GDM1 (cell line): Measurements from ENCODE around the gene EFTUD2.
A peak's percentile ranks its signal among the peaks of the same experiment; 100 is the strongest.

Experiments used
- DNase-seq: peaks from one replicate; lab custom pipeline; 2025; lab: John Stamatoyannopoulos, UW

The EFTUD2 gene

DNA sequence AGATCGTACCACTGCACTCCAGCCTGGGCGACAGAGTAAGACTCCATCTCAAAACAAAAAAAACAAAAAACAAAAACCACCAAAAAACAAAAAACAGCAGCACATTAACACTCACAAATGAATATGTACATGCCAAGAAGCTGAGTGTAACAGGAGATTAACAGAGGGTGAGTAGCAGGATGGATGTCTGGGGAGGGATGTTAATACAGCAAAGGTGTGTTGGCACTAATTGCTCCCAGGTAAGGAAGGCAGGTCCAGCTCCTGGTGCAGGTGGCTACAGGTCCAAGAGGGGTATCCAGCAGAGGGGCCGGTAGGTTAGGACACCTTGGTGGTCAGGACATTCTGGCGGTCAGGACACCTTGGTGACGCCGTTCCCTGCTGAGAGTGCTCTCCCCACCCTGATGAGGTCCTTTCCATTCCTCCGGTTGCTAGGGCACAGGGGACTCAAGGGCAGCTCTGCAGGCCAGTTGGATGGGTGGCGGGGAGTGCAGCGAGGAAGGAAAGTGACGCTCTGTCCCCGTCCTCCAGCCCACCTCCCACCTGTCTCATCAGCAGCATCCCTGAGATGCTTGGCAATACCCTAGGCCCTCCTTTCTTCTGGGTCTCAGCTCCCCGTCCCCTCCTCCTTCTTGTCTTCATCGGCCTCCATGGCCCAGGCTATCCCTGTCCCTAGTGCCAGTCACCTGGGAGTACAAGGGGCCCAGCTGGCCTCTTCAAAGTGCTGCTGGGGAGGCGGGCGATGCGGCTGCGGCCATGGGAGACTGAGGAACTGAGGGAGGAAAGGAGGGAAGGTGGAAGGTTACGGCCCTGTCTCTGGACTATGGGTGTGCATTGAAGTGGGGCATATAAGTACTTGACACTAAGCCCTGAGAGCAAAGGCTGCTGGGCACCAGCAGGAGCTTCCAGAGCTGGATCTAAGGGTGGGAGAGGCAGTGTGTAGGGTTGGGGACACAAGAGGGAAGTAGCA is 26.8 kb upstream of the EFTUD2 start:
- DNase-seq, result no peak

DNA sequence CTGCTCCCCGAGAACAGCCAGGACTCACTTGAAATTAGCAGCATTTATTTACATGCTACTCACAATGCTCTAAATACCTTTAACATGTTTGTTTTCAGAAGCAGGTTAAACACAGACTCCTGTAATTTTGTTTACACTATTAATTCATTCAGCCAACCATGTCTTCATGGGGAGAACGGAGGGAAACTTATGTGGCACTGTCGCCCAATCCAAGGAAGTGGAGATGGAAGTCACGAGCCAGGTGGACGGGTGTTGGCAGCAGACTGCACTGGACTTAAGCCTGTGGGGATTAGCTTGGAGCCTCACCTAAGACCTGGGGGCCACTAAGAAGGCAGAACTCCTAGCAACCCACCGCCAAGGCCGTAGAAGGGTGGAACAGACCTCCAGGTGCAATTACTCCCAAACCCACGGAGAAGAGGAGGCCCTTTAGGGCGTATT is 24.9 kb upstream of the EFTUD2 start:
- no peak for DNase-seq

DNA sequence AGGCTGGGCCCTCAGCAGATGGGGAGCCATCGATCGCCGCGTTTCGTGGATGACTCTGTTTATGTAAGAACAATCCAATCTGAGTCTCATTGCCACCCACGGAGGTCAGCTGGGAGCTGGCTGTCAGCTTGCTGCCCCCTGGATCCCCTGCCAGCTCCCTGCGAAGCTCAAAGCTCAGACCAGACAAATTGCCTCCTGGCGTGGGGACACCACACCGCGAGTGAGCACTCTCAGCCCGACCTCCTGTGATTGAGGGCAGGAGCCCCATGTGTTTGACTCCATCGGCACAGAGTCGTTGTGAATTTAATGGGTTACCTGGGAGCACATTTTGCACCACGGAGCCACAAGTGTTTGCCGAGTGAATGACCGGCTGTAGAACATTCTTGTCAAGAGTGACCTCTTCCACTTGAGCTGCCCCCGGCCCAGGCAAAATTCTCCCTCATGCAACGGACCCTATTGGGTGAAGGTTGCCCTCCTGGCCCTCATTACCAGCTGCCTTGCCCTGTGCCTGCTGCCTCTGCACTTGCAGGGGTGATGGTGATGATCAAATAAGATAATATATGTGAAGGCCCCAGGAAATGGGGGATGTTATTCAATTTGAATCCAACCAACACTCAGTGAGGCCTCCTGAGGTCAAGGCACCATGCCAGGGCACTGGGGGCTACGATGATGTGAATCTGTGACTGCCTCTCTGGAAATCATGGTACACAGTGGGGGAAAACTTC is 23.7 kb upstream of the EFTUD2 start:
- DNase-seq, result no peak

DNA sequence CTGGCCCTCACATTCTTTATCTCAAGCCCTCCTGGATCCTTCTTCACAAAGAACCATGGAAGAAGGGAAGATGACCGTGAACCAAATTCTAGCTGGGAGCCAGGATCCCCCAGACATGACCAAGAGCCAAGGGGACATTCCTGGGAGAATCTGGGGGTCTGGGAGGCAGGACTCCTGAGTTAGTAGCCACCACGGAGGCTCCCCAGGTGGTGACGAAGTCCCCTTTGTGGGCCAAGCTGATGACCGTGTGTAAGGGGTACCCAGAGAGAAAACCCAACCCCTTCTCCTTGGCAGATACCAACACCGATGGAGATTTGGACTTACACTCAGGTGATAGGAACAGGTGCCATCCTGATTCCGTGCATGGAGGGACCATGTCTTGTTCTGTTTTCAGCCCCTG is 22.9 kb upstream of the EFTUD2 start:
- DNase-seq, result no peak

DNA sequence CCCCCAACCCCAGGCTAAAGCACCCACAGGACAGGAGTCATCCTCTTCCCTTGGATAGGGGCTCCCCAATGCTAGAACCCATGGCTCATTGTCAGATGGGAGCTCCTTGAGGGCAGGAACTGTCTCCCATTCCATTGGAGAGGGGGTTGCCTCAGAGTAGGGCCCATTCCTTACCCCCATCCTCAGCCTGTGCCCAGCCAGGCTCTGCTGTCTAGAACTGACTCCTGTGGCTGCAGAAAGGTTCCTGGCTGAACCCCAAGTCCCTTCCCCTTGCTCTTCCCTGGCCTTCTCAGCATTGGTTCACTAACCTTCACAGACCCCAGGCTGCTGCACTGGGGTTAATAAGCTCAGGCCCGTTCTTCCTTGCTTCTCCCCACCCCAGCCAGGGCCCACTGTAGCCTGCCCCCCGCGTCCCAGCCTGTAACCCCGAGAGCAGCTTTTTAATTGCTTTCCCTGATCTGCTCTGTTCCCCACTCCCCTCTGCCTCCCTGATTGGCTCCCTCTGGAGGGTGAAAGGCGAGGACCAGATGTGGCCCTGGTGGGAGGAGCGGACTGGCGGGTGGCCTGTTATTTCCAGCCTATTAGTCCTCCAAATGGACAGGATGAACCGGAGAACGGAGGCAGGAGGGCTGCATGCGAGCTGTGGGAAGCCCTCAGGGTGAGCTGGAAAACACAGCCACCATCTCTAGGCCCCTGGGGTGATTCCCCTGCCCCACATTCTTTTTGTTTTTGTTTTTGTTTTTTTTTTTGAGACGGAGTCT is 22.1 kb upstream of the EFTUD2 start:
- no peak for DNase-seq

DNA sequence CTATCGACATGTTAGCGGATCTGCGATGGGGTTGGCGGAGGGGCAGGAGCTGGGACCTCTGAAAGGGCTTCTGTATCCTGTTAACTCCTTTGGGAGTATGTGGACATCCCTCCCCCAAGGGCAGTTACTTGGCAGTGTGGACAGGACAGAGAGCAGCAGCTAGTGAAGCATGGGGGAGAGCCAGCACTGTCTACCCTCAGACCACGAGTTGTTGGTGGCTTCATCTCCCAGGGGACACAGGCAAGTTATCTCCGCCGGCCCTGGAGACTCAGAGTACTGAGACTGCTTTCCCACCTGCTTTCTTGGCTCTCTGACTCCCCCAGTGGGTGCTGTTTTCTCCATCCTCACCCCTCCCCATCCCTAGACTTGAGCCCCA is 21.3 kb upstream of the EFTUD2 start:
- no peak for DNase-seq

DNA sequence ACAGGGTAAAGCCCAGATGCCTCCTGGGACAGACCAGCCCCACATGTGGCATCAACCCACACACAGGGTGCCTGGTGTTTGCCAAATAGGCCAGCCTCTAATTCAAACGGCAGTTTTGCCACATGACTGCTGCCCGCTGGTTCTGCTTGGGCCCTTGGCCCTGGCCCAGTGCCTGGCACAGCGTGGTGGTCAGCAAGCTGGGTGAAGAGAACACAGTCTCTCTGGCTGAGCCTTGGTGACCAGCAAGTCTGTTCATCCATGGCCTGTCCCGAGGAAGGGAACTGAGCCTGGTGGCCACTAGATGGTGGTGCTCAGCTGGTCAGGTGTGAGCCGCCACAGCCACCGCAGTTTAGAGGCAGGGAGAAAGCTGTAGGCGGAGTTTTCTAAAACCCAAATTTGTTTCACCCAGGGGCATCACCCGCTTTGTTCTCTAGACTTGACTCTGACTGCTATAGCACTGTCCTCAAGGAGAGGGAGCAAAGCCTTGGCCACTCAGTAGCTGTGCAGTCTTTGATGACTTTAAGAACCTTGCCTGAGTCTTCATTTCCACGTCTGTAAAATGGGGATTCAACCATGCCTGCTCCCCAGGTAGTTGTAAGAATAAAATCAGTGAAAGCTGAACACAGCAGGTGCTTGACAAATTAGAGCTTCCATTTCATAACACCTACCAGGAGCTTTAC is 20.8 kb upstream of the EFTUD2 start:
- peak; percentile 41 for DNase-seq

DNA sequence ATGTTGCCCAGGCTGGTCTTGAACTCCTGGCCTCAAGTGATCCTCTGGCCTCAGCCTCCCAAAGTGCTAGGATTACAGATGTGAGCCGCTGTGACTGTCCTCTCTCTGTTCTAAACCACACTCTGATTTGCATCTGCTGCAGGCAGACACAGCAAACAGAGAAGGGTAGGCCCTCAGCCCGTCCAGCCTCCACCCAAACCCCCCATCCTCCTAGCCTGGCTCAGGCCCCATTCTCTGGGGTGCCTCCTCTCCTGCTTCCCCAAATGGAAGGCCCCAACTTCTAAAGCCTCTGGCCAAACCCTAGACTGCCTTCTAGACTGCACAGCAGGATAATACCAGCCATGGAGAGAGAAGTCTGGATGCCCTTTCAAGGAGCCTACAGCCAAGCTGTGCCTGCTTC is 20.2 kb upstream of the EFTUD2 start:
- no peak for DNase-seq

DNA sequence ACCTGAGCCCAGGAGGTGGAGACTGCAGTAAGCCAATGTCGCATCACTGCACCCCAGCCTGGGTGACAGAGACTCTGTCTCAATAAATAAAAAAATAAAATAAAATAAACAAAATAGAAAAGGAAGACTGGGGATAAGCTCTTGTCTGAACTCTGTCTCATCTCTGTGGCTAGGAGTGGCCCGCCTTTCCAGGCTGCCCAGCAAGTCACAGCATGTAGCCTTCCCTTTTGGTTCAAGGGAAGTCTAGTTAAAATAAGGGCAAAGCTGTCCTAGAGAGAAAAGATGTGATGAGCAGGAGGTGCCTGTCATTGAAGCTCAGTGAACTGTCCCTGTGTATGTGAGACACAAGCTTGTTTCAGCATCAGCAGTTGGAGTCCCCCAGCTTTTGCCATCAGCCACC is 18.8 kb upstream of the EFTUD2 start:
- no peak for DNase-seq

DNA sequence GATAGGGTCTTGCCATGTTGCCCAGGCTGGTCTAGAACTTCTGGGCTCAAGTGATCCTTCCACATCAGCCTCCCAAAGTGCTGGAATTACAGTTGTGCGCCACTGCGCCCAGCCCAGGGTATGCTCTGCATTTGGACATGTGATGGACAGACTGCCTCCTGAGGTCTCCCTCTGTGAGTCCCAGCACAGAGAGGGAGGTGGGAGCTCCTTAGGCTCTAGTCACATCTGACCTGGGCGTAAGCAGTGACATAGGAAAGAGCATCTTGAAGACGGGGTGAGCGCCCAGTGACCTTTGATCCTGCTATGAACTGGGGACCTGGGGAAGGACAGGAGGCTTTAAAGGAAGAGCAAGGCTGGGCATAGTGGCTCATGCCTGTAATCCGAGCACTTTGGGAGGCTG is 18.2 kb upstream of the EFTUD2 start:
- no peak for DNase-seq

DNA sequence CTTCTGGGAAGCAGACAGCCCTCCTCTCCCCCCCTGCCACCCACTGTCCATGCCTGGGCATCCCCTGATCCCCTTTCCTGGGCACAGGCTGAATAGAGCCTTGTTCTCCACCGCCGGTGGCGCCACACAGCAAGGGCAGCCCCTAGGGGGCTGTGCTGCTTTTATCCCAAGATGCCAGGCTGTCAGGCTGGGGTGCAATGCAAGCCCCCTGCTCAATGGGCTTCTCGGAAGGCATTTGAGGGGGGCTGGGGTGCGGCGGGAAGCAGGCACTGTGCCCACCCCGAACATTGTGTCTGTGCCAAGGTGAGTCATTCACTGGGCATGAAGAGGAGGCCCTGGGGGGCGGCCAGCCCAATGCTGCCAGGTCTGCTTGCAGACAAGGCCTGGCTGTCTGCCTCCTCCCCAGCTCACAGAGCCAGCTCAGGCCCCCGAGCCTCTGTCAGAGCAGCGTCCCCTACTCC is 17.6 kb upstream of the EFTUD2 start:
- no peak for DNase-seq

DNA sequence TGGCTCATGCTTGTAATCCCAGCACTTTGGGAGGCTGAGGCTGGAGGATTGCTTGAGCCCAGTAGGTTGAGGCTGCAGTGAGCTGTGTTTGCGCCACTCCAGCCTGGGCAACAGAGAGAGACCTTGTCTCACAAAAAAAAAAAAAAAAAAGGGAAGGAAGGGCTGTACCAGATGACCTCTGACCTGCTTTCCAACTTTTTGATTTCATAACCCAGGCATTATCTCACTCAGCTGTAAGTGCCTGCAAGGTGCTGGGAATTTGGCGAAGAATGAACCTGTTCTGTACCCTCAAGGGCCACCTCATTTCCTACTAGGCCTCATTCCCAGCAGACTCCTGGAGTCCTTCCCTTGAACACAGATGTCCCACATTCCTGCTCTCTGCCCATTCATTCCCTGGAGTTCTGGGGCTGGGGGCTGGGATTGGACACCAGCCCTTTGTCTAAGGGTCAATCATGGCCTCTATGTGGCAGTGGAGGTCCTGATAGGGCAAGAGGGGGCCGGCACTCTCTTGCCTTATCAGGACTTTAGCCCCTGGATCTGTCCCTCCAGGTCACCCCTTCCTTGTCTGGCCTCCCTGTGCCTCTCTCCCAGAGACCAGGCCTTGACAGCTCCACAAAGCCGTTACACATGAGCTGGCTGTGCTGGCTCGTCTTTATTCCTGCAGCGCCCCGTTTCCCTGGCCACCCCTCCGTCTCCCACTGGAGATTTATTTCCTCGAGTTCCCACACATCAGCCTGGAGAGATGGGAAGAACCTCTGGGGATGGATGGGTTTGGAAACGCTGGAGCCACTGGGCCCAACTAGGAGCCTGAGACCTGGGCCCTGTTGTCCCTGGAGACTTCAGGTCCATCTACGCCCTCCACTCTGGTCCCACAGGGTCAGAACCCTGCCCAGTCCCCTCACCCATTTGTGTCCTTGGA is 16.9 kb upstream of the EFTUD2 start:
- no peak for DNase-seq

DNA sequence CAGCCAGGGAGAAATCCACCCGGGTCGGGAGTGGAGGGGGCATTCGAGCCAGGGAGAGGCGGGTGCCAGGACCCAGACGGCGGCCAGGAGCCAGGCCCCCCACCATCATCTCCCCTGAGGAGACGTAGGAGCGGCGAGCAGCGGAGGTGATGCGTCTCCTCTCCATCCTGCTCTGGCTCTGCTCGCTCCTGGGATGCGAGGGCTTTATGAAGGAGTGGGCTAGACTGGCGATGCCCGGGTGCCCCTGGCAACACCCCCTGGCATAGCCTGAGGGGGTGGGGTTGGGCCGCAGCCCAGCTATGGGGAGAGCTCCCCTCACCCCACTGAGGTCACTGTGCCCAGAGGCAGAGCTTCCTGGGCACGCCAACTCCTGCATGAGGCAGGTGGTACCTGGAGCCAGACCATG is 16.1 kb upstream of the EFTUD2 start, which contains the start of gene GFAP:
Gene GFAP (minus strand): TSS at position 180 of the 406 bp plus-strand sequence. CDS start 14 bp downstream, at position 166.
- DNase-seq, result no peak

DNA sequence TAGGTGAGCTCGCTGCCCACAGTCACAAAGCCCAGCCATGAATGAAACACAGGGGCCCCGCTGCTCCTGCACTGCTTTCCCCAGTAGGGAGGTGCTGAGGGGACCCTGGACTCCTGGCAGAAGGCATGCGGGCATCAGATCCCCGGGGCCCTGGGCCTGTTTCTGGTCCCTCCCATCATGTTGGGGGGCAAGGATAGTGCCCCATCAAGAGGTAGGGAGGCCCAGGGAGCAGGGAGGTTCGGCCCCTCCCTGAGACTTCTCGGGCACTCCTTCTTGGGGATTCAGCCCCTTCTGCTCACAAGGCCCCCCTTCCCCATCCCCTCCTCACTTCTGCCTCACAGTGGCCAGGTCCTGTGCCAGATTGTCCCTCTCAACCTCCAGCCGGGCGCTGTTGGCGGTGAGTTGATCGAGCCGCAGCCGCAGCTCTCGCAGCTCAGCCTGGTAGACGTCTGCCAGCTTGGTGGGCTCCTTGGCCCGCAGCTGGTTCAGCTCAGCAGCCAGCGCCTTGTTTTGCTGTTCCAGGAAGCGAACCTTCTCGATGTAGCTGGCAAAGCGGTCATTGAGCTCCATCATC is 15.5 kb upstream of the EFTUD2 start:
- no peak for DNase-seq

DNA sequence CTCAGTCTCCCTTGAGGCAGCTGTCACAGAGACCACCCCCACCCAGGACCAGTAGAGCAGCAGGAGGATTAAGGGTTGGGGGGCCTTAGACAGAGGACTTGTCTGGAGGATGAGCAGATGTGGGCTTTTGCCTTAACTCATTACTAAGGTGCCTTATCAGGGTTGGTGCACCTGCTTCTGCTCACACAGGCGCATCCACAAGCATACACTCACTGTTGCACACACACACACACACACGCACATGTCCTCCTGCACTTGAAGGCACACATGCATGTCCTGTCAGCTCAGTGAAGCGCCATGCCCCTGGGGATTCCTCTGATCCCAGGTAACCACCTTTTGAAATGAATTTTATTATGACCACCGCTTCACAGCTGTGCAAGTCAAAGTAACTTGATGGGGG is 14.9 kb upstream of the EFTUD2 start:
- DNase-seq, result no peak

DNA sequence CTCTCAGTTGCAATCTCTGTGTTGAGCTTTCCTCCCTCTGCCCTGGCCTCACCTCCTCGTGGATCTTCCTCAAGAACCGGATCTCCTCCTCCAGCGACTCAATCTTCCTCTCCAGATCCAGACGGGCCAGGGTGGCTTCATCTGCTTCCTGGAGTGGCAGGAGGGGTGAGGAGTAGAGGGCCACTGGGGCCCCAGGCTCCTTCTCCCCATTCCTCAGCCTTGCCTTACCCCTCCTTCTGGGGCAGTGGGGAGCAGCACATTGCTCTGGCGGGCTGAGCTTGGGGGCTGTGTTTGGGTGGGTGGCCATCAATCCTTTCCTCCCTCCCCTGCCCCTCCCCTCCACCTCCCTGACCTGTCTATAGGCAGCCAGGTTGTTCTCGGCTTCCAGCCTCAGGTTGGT is 14.4 kb upstream of the EFTUD2 start:
- no peak for DNase-seq

DNA sequence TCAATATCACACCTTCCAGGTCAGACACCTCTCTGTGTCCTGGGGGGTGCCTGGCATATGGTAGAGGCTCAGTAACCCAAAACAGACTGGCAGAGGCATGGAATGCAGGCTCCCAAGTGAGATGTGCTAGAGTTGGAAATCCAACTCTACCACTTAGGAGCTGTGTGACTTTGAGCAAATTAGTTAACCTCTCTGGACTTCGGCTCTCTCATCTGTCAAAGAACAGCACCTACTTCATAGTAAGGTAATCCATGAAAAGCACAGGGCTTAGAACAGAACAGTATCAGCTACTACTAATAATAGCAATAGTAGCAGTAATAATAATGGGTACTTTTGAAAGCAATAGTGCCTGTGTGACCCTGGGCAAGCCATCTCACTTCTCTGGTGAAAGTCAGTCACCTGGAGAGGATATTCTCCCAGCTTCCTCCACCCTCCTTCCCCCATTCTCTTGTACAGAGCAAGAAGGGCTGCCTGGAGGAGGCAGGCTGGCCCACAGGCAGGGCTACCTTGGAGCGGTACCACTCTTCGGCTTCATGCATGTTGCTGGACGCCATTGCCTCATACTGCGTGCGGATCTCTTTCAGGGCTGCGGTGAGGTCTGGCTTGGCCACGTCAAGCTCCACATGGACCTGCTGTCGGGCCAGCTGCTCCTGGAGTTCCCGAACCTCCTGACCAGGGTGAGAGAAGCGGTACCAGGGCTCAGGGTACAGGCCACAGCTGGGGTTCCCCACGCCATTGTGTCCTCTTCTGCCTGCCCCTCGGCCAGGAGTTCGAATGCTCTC is 13.7 kb upstream of the EFTUD2 start:
- no peak for DNase-seq

DNA sequence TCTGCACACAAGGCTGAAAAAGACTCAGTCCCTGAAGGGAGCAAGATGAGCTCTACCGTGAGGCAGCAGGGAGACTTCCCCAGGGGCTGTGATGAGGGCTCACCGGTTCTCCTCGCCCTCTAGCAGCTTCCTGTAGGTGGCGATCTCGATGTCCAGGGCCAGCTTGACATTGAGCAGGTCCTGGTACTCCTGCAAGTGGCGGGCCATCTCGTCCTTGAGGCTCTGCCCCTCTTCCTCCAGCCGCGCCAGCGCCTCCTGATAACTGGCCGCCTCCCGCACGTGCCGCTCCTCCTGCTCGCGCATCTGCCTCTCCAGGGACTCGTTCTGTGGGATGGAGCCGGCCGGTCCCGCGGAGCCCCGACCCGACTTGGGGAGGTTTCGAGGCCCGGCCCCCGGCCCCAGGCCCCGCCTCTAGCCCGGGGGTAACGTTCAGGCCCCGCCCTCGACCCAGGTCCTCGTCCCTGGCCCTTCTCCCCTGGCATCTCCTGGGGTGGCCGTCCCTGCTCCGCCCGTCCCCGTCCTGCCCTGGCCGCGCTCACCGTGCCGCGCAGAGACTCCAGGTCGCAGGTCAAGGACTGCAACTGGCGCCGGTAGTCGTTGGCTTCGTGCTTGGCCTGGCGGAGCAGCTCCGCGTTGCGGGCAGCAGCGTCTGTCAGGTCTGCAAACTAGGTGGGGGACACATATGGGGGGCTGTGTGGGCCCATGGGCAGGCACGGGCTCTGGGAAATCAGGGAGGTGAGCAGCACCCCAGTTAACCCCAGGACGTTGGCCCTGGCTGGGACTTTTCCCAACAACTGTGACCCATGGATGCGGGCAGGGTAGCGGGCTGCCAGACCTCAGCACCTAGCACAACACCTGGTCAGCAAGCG is 12.1 kb upstream of the EFTUD2 start:
- peak; percentile 18 for DNase-seq
